ENCODE measurements around the gene SOX2. TPM values are rescaled to one million over a fixed set of nuclear protein-coding genes. Genes with fewer than 3 reads are reported as not detected.

The SOX2 gene
- polyA plus RNA-seq, 3 donors, result not detected

DNA sequence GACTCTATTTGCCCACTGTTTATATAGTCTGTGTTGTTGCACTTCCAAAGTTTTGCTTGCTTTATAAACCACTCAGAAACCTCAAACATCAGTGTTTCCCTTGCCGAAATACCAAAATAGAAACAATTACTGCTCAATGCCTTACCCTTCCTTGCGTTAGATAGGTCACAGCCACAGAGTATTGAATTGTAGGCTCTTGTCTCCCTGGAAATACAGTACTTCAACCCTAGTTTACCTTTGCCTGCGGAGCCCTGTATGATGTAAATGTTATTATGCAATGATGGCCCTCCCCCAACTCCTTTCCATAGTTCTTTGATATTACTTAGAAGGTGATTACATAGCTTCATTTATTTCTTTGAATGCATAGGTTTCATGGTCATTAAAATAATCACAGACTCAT lies 44.2 kb downstream of the SOX2 start:
- Histone ChIP-seq H4K20me1 (ENCODE audit: insufficient read depth, low read length) (no peaks in the 10 kb centered on the region), H3K4me1 (ENCODE audit: control insufficient read depth in 1 of 2, insufficient read depth in 2 of 2, low read length in 2 of 2) (no peaks in the 10 kb centered on the region), H3K4me2 (replicated peaks; ENCODE audit: extremely low read depth, low read length, poor library complexity, severe bottlenecking) (no peak overlapping the region), H3K4me3 (replicated peaks in 1 of 3; ENCODE audit: low read depth in 2 of 3, low read length in 3 of 3) (no peak overlapping the region), H3K27me3 (ENCODE audit: control insufficient read depth in 2 of 2, insufficient read depth in 2 of 2, low read length in 2 of 2) (peaks cover 0 to 2% of the 10 kb centered on the region in 2 donors), H3K79me2 (ENCODE audit: insufficient read depth, low read length) (no peaks in the 10 kb centered on the region), H3K9me3 (replicated peaks in 1 of 2; ENCODE audit: control insufficient read depth in 1 of 2, insufficient read depth in 1 of 2, low read length in 2 of 2) (no peaks in the 10 kb centered on the region), H3K36me3 (replicated peaks in 1 of 2; ENCODE audit: control insufficient read depth in 1 of 2, insufficient read depth in 2 of 2, low read length in 2 of 2) (no peaks in the 10 kb centered on the region), H3K27ac (ENCODE audit: low read depth in 1 of 2, low read length in 2 of 2) (no peak overlapping the region), H3K9ac (ENCODE audit: insufficient read depth, low read length, poor library complexity, severe bottlenecking) (no peak overlapping the region), H2AFZ (ENCODE audit: insufficient read depth, low read depth, low read length, poor library complexity, severe bottlenecking) (no peak overlapping the region)
- H3K4me1 Mint-ChIP-seq, result no peaks in the 10 kb centered on the region
- TF ChIP-seq, protein P1, sequence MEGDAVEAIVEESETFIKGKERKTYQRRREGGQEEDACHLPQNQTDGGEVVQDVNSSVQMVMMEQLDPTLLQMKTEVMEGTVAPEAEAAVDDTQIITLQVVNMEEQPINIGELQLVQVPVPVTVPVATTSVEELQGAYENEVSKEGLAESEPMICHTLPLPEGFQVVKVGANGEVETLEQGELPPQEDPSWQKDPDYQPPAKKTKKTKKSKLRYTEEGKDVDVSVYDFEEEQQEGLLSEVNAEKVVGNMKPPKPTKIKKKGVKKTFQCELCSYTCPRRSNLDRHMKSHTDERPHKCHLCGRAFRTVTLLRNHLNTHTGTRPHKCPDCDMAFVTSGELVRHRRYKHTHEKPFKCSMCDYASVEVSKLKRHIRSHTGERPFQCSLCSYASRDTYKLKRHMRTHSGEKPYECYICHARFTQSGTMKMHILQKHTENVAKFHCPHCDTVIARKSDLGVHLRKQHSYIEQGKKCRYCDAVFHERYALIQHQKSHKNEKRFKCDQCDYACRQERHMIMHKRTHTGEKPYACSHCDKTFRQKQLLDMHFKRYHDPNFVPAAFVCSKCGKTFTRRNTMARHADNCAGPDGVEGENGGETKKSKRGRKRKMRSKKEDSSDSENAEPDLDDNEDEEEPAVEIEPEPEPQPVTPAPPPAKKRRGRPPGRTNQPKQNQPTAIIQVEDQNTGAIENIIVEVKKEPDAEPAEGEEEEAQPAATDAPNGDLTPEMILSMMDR (IDR thresholded peaks at IDR 0.05), result no peak
- H3K27ac Mint-ChIP-seq, result no peak overlapping the region
- H3K36me3 Mint-ChIP-seq, result no peaks in the 10 kb centered on the region
- peaks cover 0 to 11% (median 3%) of the 10 kb centered on the region in 3 donors for H3K27me3 Mint-ChIP-seq (ENCODE audit: low read depth in 3 of 3)
- intact Hi-C loops (cut with micrococcal nuclease), result no loop called here
- no peak for DNase-seq
- H3K4me3 Mint-ChIP-seq, result no peak overlapping the region
- WGBS (ENCODE audit: insufficient coverage), result 100% methylated on average over 1 of the region's 3 CpGs
- H3K9me3 Mint-ChIP-seq, result peaks cover 0 to 3% (median 0%) of the 10 kb centered on the region in 7 donors

DNA sequence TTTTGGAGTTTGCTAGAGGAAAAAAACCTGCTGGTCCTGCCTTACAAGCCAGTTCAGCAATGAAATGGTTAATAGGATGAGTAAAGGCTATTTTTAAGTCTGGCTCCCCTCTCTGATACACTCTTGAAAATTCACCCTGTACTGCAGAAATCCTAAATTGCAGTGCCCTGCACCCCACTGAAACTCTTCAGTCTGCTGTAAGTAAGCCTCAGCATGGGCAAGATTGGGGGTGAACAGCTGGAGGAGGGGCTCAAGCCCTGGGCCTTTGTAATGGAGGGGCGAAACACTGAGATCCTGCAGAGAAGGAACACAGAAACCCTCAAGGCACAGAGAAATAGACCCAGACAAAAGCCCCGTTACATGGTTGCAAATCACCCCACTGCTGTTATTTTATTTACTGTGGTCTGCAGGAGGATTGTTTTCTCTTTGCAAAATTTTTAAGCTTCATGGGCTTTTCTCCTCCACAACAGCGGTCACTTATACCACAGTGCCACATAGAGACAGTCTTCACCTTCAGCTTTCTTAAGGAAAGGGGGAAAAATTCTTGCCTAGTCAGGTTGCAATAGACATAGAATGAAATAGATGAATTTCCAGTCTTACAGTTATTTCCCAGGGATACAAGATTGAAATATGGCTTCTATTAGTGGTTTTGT lies 45.0 kb downstream of the SOX2 start:
- no CpG with 5 or more reads among the region's 3 CpGs for WGBS (ENCODE audit: insufficient coverage)
- peaks cover 0 to 11% (median 3%) of the 10 kb centered on the region in 3 donors for H3K27me3 Mint-ChIP-seq (ENCODE audit: low read depth in 3 of 3)
- no peaks in the 10 kb centered on the region for H3K4me1 Mint-ChIP-seq
- H3K27ac ChIP-seq (ENCODE audit: low read depth in 1 of 2, low read length in 2 of 2), result no peak overlapping the region
- no peak for DNase-seq
- TF ChIP-seq, protein P1 (IDR thresholded peaks at IDR 0.05), result no peak
- H3K9me3 Mint-ChIP-seq, result peaks cover 0 to 3% (median 0%) of the 10 kb centered on the region in 7 donors
- H2AFZ ChIP-seq (ENCODE audit: insufficient read depth, low read depth, low read length, poor library complexity, severe bottlenecking), result no peak overlapping the region
- no peak overlapping the region for H3K4me3 Mint-ChIP-seq
- no peak overlapping the region for H3K4me3 ChIP-seq (replicated peaks in 1 of 3; ENCODE audit: low read depth in 2 of 3, low read length in 3 of 3)
- H3K27me3 ChIP-seq (ENCODE audit: control insufficient read depth in 2 of 2, insufficient read depth in 2 of 2, low read length in 2 of 2), result peaks cover 0 to 2% of the 10 kb centered on the region in 2 donors
- no peaks in the 10 kb centered on the region for H3K4me1 ChIP-seq (ENCODE audit: control insufficient read depth in 1 of 2, insufficient read depth in 2 of 2, low read length in 2 of 2)
- H3K79me2 ChIP-seq (ENCODE audit: insufficient read depth, low read length), result no peaks in the 10 kb centered on the region
- no peaks in the 10 kb centered on the region for H4K20me1 ChIP-seq (ENCODE audit: insufficient read depth, low read length)
- no peak overlapping the region for H3K27ac Mint-ChIP-seq
- no peak overlapping the region for H3K9ac ChIP-seq (ENCODE audit: insufficient read depth, low read length, poor library complexity, severe bottlenecking)
- intact Hi-C loops (cut with micrococcal nuclease), result no loop called here
- H3K36me3 Mint-ChIP-seq, result no peaks in the 10 kb centered on the region
- H3K36me3 ChIP-seq (replicated peaks in 1 of 2; ENCODE audit: control insufficient read depth in 1 of 2, insufficient read depth in 2 of 2, low read length in 2 of 2), result no peaks in the 10 kb centered on the region
- no peak overlapping the region for H3K4me2 ChIP-seq (replicated peaks; ENCODE audit: extremely low read depth, low read length, poor library complexity, severe bottlenecking)
- H3K9me3 ChIP-seq (replicated peaks in 1 of 2; ENCODE audit: control insufficient read depth in 1 of 2, insufficient read depth in 1 of 2, low read length in 2 of 2), result no peaks in the 10 kb centered on the region
